GM13977 (cell line): ENCODE results near the gene MYL3.

Source experiments
- DNase-seq: peaks from one replicate; pipeline ENCODE4 v3.0.0; 2012; ENCODE audit warnings: low spot score
- in situ Hi-C: fragments of 300-500 bp; cut with MboI; formaldehyde crosslinking; loops from one replicate; pipeline ENCODE4 v1.12.0; 2022; ENCODE audit warnings: low sequenced_read_pairs, low pct_unique_long_range_greater_than_20kb, mixed read lengths, inconsistent platforms; ENCODE audit not compliant: unreplicated experiment
- TF ChIP-seq, protein P1 (sequence below): IDR thresholded peaks from 2 replicates; pipeline ENCODE4 v1.5.1; 2012; ENCODE audit warnings: mild to moderate bottlenecking, control low read depth; ENCODE audit not compliant: insufficient read depth; ENCODE audit errors: extremely low read depth, missing control alignments

The MYL3 gene

DNA sequence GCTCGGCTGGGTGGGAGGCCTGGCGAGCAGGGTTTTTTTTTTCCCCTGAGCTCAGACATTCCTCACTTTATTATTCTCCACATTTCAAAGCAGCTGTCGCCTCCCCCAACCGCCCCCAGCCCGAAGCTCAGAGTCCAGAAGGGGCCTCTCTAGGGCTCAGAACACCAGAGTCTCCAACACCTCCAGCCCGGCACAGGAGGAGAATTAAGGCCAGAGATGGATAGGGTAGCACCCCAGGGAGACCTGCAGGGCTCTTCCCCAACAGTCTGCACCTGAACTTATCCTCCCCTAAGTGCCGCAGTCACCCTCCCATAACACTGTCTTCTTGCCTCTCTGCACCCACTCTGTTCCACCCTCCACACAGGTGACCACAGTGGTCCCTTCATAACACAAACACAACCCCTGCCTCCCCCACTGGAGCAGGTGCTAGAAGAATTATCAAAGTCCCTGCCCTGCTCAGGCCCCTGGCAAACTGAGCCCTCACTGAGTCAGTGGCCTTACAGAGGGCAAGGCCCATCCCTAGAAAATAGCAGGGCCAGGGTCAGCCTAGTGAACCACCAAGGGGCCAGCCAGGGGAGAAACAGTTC is 14.1 kb downstream of the MYL3 start:
- DNase-seq, result no peak
- in situ Hi-C loops, result no loop called here
- TF ChIP-seq, protein P1, sequence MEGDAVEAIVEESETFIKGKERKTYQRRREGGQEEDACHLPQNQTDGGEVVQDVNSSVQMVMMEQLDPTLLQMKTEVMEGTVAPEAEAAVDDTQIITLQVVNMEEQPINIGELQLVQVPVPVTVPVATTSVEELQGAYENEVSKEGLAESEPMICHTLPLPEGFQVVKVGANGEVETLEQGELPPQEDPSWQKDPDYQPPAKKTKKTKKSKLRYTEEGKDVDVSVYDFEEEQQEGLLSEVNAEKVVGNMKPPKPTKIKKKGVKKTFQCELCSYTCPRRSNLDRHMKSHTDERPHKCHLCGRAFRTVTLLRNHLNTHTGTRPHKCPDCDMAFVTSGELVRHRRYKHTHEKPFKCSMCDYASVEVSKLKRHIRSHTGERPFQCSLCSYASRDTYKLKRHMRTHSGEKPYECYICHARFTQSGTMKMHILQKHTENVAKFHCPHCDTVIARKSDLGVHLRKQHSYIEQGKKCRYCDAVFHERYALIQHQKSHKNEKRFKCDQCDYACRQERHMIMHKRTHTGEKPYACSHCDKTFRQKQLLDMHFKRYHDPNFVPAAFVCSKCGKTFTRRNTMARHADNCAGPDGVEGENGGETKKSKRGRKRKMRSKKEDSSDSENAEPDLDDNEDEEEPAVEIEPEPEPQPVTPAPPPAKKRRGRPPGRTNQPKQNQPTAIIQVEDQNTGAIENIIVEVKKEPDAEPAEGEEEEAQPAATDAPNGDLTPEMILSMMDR, result no peak

DNA sequence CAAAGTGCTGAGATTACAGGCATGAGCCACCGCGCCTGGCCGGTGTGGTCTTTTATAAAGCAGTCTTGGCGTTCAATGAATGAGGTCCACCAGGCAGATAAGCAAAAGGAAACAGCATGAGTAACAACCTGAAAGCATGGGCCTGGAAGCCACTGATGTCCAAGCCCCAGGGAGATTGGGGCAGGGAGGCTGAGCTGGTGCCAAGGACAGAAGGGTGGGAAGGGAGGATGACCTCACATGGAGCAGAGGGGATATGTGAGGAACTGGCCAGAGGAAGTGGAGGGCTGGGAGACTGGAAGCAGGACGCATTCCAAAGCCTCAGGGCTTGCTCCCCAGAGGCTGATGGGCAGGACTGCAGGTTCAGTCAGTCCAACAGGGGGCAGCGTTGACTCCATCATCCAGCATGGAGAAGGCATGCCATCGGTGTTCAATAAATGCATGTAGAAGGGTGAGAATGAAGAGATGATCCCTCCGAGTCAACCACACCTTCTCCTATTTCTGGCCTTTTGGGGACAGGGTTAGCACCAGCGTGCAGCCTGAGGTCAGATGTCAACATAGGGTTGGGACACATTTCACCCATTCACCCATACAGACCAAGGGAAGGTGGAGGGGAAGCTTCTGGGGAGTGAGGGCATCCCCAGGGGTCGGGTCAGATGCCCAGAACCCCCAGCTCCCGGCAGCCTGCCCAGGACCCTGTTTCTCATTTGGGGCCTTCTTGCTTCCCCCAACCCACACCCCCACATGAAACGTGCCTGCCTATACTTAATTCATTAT is 14.8 kb downstream of the MYL3 start:
- DNase-seq, result no peak
- TF ChIP-seq, protein P1, result peak; percentile 62
- in situ Hi-C loops, result no loop called here

DNA sequence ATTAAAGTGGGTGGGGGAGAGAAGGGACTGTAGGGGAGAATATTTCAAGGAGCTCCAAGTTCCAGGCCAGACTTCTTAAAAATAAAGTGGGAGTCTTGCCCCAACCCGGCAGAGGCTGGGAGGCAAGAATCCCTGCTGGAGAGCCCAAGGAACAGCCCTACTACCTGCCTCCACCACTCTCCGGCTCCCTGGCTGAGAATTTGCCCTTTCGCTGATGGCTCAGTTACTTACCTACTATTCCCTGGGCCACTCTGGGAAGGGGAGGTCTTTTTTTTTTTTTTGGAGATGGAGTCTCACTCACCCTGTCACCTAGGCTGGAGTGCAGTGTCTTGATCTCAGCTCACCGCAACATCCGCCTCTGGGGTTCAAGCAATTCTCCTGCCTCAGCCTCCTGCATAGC is 15.5 kb downstream of the MYL3 start:
- TF ChIP-seq, protein P1, result no peak
- DNase-seq, result no peak

DNA sequence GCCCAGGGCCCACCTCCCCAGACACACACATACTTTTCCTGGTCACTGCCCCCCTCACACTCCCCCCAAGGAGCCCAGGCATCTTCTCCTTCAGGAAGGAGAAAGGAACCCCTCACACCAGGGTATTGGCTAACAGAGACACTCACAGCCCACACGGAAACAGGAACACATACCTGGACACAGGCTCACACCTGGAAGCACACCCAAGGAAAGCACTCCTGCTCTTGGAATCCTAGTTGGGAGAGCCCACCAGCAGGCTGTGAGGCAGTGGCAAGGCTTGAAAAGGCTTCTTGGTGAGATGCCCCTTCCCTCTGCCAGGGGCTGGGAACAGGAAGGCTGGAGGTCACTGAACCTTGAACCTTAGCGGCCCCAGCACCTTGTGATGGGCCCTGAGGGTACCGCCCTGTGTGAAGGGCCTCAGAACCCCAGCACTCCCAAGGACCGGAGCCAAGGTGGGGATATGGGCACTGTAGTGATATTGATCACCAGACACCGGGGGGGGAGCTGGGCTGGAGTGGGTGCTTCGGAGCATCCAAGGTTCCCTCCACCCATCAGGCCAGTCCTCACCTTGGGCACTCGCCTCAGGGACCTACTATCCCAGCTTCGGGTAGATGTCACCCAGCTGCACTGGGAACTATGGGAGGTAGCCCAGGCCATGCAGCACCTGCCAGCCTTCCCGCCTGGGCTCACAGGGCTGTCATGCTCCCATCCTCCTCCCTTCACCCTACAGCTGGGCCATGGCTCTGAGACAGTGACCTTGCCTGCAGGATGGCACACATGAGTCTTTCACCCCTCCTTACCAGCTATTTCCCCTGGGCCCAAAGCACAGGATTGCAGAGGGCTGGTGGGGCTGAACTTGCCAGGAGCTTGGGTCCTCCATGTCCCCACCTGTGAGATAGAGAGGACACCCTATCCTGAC is 16.4 kb downstream of the MYL3 start:
- no peak for DNase-seq
- in situ Hi-C loops, result no loop called here
- TF ChIP-seq, protein P1, result no peak

More for the DNA sequence above, 15.5 kb downstream of the MYL3 start:
- in situ Hi-C loops, result no loop called here

DNA sequence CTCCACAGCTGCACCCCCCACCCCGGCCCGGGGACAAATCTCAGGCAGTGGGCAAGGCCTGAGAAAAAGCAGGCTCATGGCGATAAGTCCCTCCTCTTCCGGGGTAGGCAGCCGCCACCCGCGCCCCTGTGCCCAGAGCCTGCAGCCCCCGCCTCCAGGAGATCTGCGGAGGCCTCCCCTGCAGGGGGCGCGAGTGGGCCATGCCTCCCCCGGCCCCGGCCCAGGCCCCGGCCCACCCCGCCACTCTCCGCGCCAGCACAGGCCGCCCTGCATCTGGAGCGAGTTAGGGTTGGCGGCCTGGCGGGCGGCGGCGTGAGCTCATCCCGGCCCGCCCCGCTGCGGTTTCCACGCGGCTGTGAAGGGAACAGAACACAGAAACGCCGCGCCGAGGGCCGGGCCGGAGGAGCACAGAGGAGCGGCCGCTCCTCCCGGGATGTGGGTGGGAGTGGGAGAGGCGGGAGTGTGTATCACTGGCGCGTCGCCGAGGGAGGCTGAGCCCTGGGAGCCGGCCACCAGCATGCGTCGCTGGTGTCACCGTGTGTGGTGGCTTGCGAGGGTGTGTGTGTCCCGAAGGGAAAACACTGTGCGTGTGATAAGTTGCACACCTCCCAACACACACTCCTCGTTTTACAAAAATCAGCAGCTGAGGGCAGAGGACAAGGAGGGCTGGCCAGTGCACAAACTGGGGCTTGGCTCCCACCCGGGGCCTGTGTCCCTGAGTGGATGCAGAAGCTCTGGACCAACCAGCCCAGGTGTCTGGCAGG is 17.2 kb downstream of the MYL3 start:
- peak; percentile 89 for DNase-seq
- TF ChIP-seq, protein P1, result peak; percentile 57
- in situ Hi-C loops, result no loop called here

DNA sequence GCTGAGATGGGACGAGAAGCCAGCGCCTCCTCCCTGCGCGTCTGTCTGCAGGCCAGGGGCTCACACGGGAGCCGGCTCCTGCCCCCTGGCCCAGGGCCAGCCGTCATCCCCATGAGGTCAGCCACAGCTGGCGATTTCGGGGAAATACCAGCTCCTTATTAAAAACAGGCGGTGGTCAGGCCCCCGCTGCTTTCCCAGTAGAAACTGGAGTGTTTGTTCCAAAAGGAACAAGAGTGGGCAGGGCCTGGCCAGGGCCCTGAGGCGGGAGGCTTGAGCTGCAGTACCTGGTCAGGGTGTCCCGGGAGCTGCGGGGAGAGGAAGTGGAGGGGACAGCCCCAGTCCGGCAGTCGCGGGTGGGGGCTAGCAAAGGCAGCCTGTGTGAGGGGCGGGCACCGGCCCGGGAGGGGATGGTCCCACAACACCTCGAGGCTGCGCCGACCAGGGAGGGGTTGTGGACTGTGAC is 17.8 kb downstream of the MYL3 start:
- in situ Hi-C loops, result no loop called here
- peak; percentile 52 for DNase-seq
- TF ChIP-seq, protein P1, result no peak
